ENCODE measurements around the gene BGN.

Gene BGN

DNA sequence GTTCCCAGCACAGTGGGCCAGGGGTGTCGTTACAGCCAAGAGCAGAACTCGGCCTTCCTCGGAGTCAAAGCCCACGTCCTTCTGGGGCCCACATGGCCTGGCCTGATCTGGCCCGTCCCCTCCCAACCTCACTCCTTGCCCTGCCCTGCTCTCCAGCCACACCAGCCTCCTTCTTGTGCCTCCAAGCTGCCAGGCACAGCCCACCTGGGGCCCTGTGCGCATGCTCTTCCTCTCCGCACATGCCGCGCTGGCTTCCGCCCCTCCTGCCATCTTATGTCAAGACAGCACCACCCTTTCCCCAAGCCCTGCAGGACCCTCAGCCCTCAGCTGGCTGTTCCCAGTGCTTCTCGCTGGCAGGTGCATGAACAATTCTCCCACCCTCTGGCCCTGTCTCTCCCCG, 31.2 kb upstream of the BGN start:
- H3K4me1 ChIP-seq (ENCODE audit: control insufficient read depth, insufficient read depth, low read length): no peaks in the 10 kb centered on the region
- ChIA-PET POLR2A (no interaction called here), CTCF (interaction anchor here (0.7 to 1.2 kb wide), 2 partner anchors 44 to 521 kb away, joined by 3 to 5 read pairs; no protein-coding TSS in a partner anchor)
- no peak for TF ChIP-seq ATF2 (tag by site-specific recombination; IDR thresholded peaks at IDR 0.05; ENCODE audit: low read depth)
- no peak for TF ChIP-seq PRDM4 (tag by site-specific recombination; IDR thresholded peaks at IDR 0.05)
- TF ChIP-seq ZNF133 (tag by site-specific recombination; IDR thresholded peaks at IDR 0.05): no peak
- TF ChIP-seq, protein P1, sequence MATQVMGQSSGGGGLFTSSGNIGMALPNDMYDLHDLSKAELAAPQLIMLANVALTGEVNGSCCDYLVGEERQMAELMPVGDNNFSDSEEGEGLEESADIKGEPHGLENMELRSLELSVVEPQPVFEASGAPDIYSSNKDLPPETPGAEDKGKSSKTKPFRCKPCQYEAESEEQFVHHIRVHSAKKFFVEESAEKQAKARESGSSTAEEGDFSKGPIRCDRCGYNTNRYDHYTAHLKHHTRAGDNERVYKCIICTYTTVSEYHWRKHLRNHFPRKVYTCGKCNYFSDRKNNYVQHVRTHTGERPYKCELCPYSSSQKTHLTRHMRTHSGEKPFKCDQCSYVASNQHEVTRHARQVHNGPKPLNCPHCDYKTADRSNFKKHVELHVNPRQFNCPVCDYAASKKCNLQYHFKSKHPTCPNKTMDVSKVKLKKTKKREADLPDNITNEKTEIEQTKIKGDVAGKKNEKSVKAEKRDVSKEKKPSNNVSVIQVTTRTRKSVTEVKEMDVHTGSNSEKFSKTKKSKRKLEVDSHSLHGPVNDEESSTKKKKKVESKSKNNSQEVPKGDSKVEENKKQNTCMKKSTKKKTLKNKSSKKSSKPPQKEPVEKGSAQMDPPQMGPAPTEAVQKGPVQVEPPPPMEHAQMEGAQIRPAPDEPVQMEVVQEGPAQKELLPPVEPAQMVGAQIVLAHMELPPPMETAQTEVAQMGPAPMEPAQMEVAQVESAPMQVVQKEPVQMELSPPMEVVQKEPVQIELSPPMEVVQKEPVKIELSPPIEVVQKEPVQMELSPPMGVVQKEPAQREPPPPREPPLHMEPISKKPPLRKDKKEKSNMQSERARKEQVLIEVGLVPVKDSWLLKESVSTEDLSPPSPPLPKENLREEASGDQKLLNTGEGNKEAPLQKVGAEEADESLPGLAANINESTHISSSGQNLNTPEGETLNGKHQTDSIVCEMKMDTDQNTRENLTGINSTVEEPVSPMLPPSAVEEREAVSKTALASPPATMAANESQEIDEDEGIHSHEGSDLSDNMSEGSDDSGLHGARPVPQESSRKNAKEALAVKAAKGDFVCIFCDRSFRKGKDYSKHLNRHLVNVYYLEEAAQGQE (tag by site-specific recombination; IDR thresholded peaks at IDR 0.05): no peak
- TF ChIP-seq ZNF19 (tag by site-specific recombination; IDR thresholded peaks at IDR 0.05; ENCODE audit: low read depth): no peak
- TF ChIP-seq SCRT1 (tag by site-specific recombination; IDR thresholded peaks at IDR 0.05; ENCODE audit: borderline replicate concordance): no peak
- TF ChIP-seq SP3 (tag by site-specific recombination; IDR thresholded peaks at IDR 0.05): no peak
- TF ChIP-seq ZSCAN23 (tag by site-specific recombination; IDR thresholded peaks at IDR 0.05): no peak
- TF ChIP-seq ZNF48 (tag by site-specific recombination; IDR thresholded peaks at IDR 0.05): no peak
- TF ChIP-seq ZNF223 (tag by site-specific recombination; IDR thresholded peaks at IDR 0.05): no peak
- no peak for TF ChIP-seq EGR2 (tag by site-specific recombination; IDR thresholded peaks at IDR 0.05; ENCODE audit: low read depth)
- no peak for TF ChIP-seq ZNF184 (tag by site-specific recombination; IDR thresholded peaks at IDR 0.05)
- TF ChIP-seq, protein P2, sequence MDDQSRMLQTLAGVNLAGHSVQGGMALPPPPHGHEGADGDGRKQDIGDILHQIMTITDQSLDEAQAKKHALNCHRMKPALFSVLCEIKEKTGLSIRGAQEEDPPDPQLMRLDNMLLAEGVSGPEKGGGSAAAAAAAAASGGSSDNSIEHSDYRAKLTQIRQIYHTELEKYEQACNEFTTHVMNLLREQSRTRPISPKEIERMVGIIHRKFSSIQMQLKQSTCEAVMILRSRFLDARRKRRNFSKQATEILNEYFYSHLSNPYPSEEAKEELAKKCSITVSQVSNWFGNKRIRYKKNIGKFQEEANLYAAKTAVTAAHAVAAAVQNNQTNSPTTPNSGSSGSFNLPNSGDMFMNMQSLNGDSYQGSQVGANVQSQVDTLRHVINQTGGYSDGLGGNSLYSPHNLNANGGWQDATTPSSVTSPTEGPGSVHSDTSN (CRISPR knock-in tag; IDR thresholded peaks at IDR 0.05): no peak
- no peak for TF ChIP-seq PRDM1 (tag by site-specific recombination; IDR thresholded peaks at IDR 0.05)
- TF ChIP-seq ZNF707 (tag by site-specific recombination; IDR thresholded peaks at IDR 0.05): no peak
- TF ChIP-seq ZNF311 (tag by site-specific recombination; IDR thresholded peaks at IDR 0.05; ENCODE audit: borderline replicate concordance): no peak
- TF ChIP-seq ZNF600 (tag by site-specific recombination; IDR thresholded peaks at IDR 0.05): no peak
- TF ChIP-seq ZNF558 (tag by site-specific recombination; IDR thresholded peaks at IDR 0.05): no peak
- no peak for TF ChIP-seq ZNF112 (tag by site-specific recombination; IDR thresholded peaks at IDR 0.05)
- H3K27ac ChIP-seq (ENCODE audit: extremely low read depth, low read depth, low read length): no peak overlapping the region
- H3K36me3 ChIP-seq (ENCODE audit: control insufficient read depth in 2 of 2, insufficient read depth in 1 of 2, low read length in 2 of 2): peaks cover 5 to 67% of the 10 kb centered on the region in 2 experiments; a peak in 2 of 3 replicates
- H3K9me3 ChIP-seq (ENCODE audit: control insufficient read depth, insufficient read depth, low read depth, low read length): no peaks in the 10 kb centered on the region
- no peak overlapping the region for H3K4me3 ChIP-seq (ENCODE audit: low read depth, low read length)
